CD4-positive, alpha-beta T cell treated with Interleukin-17A for 4 hours (primary cell): ENCODE data around the gene VPS13C.

Source experiments
- DNase-seq: peaks from one replicate; pipeline ENCODE4 v3.0.0-alpha.2; 2020; ENCODE audit warnings: mixed read lengths

Gene VPS13C

DNA sequence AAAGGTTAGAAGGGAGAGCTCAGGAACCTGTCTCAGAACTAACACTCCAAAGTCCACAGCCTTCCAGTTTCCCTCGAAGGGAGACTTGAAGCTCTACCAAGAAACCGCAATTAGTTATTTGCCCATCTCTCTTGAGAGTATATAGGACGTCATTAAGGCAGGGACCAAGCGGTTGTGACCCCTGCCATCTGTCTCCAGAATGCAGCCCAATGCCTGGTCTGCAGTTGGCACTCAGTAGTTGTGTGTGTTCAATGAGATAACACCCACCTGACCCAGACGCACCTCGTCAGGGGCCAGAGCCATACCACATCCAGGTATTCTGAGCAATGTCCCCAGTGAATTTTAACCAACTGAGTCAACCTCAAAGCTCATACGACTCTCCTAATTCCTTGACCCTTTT is 251.0 kb downstream of the VPS13C start:
- DNase-seq = no peak

DNA sequence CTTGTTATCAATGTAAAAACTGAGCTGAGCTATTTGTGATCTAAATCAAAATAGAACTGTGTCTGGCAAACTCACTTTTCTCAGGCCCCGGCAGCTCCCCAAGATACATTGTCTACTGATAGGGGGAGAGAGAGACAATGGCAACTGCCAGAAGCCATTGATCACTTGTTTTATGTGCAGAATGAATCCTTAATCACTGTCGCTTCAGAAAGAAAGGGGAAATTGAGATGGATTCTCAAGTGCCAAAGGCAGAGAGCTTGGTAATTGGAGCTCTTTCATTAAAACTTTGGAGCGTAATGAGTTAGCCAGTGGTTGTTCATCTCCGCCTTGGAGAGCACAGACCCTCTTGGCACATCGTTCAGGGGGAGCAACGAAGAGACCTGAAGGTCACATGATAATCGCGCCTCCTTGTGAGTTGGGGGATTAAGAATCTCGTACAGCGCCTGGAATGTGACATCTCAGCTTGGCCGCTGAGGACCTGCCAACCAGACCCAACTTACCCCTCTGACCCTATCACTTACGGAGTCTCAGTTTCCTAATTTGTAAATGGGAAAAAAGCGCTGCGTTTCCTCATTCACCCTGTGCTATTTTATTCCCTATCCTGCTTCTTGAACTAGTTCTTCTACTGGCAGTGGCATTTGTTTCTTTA is 252.8 kb downstream of the VPS13C start:
- no peak for DNase-seq
